Osteoblast (primary cell): Measurements from ENCODE around the gene ALAS2. TPM values are rescaled to one million over a fixed set of nuclear protein-coding genes. Genes with fewer than 3 reads are reported as not detected.
"Not testable (repeated sequence)": the region's sequence is repeated elsewhere in the genome, so short reads cannot be mapped to it uniquely, and the experiment has no call there.

Source experiments
- DNase-seq: peaks from one replicate; pipeline ENCODE4 v3.0.0; 2011; ENCODE audit warnings: low spot score, mixed read lengths; ENCODE audit not compliant: insufficient read length; ENCODE audit errors: missing footprints
- H2AFZ ChIP-seq: 2 replicates; pipeline ENCODE4 v1.6.0; 2011; ENCODE audit warnings: mild to moderate bottlenecking, low read length
- H3K27ac ChIP-seq: 2 replicates; pipeline ENCODE4 v1.5.1; 2011; ENCODE audit warnings: mild to moderate bottlenecking, low read depth, low read length, moderate library complexity
- H3K27me3 ChIP-seq: 2 replicates; pipeline ENCODE4 v1.6.0; 2012; ENCODE audit warnings: mild to moderate bottlenecking, control low read depth, inconsistent platforms, low read length, moderate library complexity; ENCODE audit not compliant: insufficient read depth
- H3K36me3 ChIP-seq: 2 replicates; pipeline ENCODE4 v1.5.1; 2011; ENCODE audit warnings: mild to moderate bottlenecking, low read length, control low read depth, moderate library complexity; ENCODE audit not compliant: insufficient read depth
- H3K4me1 ChIP-seq: 2 replicates; pipeline ENCODE4 v1.5.1; 2011; ENCODE audit warnings: mild to moderate bottlenecking, low read length, control low read depth, moderate library complexity; ENCODE audit not compliant: insufficient read depth
- H3K4me2 ChIP-seq: 2 replicates; pipeline ENCODE4 v1.6.0; 2011; ENCODE audit warnings: mild to moderate bottlenecking, low read length; ENCODE audit not compliant: insufficient read depth
- H3K4me3 ChIP-seq: fragments of 200-600 bp; sonication (generic); 3 replicates; pipeline ENCODE4 v1.5.1; 2012; ENCODE audit warnings: mild to moderate bottlenecking, low read length, inconsistent platforms; ENCODE audit not compliant: insufficient read depth
- H3K79me2 ChIP-seq: 2 replicates; pipeline ENCODE4 v1.6.0; 2012; ENCODE audit warnings: mild to moderate bottlenecking, low read length, control low read depth, inconsistent platforms; ENCODE audit not compliant: insufficient read depth
- H3K9me3 ChIP-seq: 2 replicates; pipeline ENCODE4 v1.5.1; 2011; ENCODE audit warnings: low read depth, low read length, control low read depth
- H4K20me1 ChIP-seq: 2 replicates; pipeline ENCODE4 v1.6.0; 2012; ENCODE audit warnings: mild to moderate bottlenecking, low read length, control low read depth; ENCODE audit not compliant: insufficient read depth
- total RNA-seq: library from RNA; depleted of rRNA; stranded (reverse); fragments of >200 nt; gene quantifications from 2 replicates; pipeline ENCODE4 v1.2.3, GENCODE V29; 2012
- TF ChIP-seq, protein P1 (sequence below): IDR thresholded peaks from 2 replicates; pipeline ENCODE4 v1.5.1; 2011; ENCODE audit warnings: mild to moderate bottlenecking, low read depth, low read length, moderate library complexity; ENCODE audit errors: extremely low read depth

ALAS2 gene
- total RNA-seq, 1 donor = not detected

DNA sequence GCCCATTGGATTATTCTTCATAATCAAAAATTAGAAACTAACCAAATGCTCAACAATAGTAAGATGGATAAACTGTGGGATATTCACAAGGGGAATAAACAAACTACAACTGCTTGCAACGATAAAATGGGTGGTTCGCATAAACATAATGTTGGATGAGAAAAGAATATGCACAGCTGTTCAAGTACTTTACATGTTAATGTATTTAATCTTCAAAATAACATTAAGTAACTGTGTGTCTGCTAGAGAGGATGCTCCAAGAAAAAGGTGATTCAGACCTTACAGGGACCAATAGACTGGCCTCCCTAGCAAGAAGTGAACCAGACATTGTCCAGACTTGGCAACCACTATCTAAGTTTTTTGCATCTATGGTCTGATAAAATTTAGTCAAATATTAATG lies 39.1 kb downstream of the ALAS2 start:
- Histone ChIP-seq H3K27me3 (peaks cover 10% of the 10 kb centered on the region), H3K4me1 (no peaks in the 10 kb centered on the region), H3K4me2 (no peak overlapping the region), H3K9me3 (no peaks in the 10 kb centered on the region), H3K79me2 (no peaks in the 10 kb centered on the region), H3K36me3 (no peaks in the 10 kb centered on the region), H4K20me1 (no peaks in the 10 kb centered on the region), H3K4me3 (no peak overlapping the region), H3K27ac (no peak overlapping the region), H2AFZ (no peak overlapping the region)
- TF ChIP-seq, protein P1, sequence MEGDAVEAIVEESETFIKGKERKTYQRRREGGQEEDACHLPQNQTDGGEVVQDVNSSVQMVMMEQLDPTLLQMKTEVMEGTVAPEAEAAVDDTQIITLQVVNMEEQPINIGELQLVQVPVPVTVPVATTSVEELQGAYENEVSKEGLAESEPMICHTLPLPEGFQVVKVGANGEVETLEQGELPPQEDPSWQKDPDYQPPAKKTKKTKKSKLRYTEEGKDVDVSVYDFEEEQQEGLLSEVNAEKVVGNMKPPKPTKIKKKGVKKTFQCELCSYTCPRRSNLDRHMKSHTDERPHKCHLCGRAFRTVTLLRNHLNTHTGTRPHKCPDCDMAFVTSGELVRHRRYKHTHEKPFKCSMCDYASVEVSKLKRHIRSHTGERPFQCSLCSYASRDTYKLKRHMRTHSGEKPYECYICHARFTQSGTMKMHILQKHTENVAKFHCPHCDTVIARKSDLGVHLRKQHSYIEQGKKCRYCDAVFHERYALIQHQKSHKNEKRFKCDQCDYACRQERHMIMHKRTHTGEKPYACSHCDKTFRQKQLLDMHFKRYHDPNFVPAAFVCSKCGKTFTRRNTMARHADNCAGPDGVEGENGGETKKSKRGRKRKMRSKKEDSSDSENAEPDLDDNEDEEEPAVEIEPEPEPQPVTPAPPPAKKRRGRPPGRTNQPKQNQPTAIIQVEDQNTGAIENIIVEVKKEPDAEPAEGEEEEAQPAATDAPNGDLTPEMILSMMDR = no peak
- DNase-seq = no peak

DNA sequence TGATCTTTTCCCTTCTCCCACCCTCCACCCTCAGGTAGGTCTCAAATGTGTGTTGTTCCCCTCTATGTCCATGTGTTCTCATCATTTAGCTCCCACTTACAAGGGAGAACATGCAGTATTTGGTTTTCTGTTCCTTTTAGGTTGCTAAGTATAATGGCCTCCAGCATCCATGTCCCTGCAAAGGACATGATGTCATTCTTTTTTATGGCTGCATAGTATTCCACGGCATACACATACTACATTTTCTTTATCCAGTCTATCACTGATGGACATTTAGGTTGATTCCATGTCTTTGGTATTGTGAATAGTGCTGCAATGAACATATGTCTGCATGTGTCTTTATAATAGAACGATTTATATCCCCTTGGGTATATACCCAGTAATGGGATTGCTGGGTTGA lies 47.5 kb downstream of the ALAS2 start:
- not testable (repeated sequence) for H3K4me3 ChIP-seq, H4K20me1 ChIP-seq, DNase-seq, H3K27me3 ChIP-seq, H3K9me3 ChIP-seq, H3K27ac ChIP-seq, H3K4me2 ChIP-seq, H2AFZ ChIP-seq, H3K4me1 ChIP-seq, H3K79me2 ChIP-seq, H3K36me3 ChIP-seq

DNA sequence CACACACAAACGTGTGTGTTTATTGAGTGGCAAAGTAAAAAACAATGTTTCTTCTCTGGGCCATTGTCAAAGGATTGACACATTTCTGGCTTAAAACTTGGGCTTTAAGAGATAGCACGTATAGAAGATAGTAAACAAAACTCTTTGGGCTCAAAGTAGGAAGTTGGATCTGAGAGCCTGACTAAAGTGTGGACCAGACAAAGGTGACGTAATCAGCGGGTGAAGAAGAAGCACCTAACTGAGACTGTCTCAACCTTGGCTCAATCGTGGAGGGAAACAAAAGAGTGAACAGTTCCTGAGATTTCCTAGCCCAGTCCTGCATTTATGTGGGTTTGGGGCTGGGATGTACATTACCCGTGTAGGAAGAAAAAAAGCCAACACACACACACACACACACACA lies 50.4 kb downstream of the ALAS2 start:
- TF ChIP-seq, protein P1 = no peak

DNA sequence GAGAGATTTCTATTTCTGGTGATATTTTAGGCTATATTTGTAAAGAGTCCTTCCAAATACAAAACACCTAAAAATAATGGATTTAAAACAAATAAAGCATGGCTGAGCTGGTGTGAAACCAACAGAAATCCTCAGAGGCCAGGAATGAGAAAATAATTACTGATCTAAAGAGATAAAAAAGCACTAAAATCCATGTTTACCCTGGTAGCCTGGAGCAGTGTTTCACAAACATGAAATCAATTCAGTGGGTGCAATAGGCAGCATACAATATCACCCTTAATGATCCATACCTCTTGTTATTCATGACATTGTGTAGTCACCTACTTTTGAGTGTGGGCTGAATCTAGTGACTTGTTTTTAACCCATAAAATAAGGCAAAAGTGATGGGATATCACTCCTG lies 51.3 kb downstream of the ALAS2 start:
- H3K4me2 ChIP-seq = no peak overlapping the region
- no peaks in the 10 kb centered on the region for H4K20me1 ChIP-seq
- H3K4me3 ChIP-seq = no peak overlapping the region
- no peaks in the 10 kb centered on the region for H3K36me3 ChIP-seq
- no peaks in the 10 kb centered on the region for H3K9me3 ChIP-seq
- no peaks in the 10 kb centered on the region for H3K27me3 ChIP-seq
- H3K79me2 ChIP-seq = no peaks in the 10 kb centered on the region
- H2AFZ ChIP-seq = no peak overlapping the region
- no peak for DNase-seq
- no peaks in the 10 kb centered on the region for H3K4me1 ChIP-seq
- TF ChIP-seq, protein P1 = no peak
- H3K27ac ChIP-seq = no peak overlapping the region

More for the DNA sequence above, 50.4 kb downstream of the ALAS2 start:
- Histone ChIP-seq H3K27me3 (no peaks in the 10 kb centered on the region), H3K27ac (no peak overlapping the region), H3K79me2 (no peaks in the 10 kb centered on the region), H3K36me3 (no peaks in the 10 kb centered on the region), H4K20me1 (no peaks in the 10 kb centered on the region), H2AFZ (no peak overlapping the region), H3K4me3 (no peak overlapping the region), H3K4me1 (no peaks in the 10 kb centered on the region), H3K4me2 (no peak overlapping the region), H3K9me3 (no peaks in the 10 kb centered on the region)
- DNase-seq = no peak
